Left ventricle myocardium inferior (tissue), 1 donor: Measurements from ENCODE around the gene TXN2. TPM values are rescaled to one million over a fixed set of nuclear protein-coding genes. Genes with fewer than 3 reads are reported as not detected.
A peak's percentile ranks its signal among the peaks of the same experiment; 100 is the strongest.

Experiments
- DNase-seq: peaks from one replicate; pipeline ENCODE4 v3.0.0-alpha.2; 2020
- H3K27ac ChIP-seq: fragments of 200-600 bp; replicated peaks from 2 replicates; pipeline ENCODE4 v1.8.0; 2021
- H3K27me3 ChIP-seq: fragments of 200-600 bp; 2 replicates; pipeline ENCODE4 v1.8.0; 2021; ENCODE audit warnings: low read depth
- H3K36me3 ChIP-seq: fragments of 200-600 bp; 2 replicates; pipeline ENCODE4 v1.8.0; 2021
- H3K4me1 ChIP-seq: fragments of 200-600 bp; 2 replicates; pipeline ENCODE4 v1.8.0; 2021
- H3K4me3 ChIP-seq: fragments of 200-600 bp; 2 replicates; pipeline ENCODE4 v1.8.0; 2021; ENCODE audit warnings: mild to moderate bottlenecking, moderate library complexity
- H3K9me3 ChIP-seq: fragments of 200-600 bp; replicated peaks from 2 replicates; pipeline ENCODE4 v1.8.0; 2021
- intact Hi-C: fragments of 100-400 bp; cut with micrococcal nuclease; formaldehyde crosslinking; loops from one replicate; pipeline ENCODE4 v1.11.0; 2022
- total RNA-seq: library from RNA; stranded (reverse); fragmentation: NEBNext Ultra II Directional; extraction: Animal tissue kit (Norgen Biotek cat#: 25700); gene quantifications from one replicate; pipeline ENCODE4 v1.2.1, GENCODE V29; 2021
- TF ChIP-seq, protein P1 (sequence below): fragments of 200-600 bp; IDR thresholded peaks from 2 replicates; pipeline ENCODE4 v1.8.0; 2021; ENCODE audit warnings: antibody characterized with exemption, mild to moderate bottlenecking, borderline replicate concordance
- donor health status: DM: no; HTN: yes; CAD: no; lungs with severe emphysema.

TXN2 gene
- total RNA-seq, 1 donor from 2014 or later: 113 TPM

DNA sequence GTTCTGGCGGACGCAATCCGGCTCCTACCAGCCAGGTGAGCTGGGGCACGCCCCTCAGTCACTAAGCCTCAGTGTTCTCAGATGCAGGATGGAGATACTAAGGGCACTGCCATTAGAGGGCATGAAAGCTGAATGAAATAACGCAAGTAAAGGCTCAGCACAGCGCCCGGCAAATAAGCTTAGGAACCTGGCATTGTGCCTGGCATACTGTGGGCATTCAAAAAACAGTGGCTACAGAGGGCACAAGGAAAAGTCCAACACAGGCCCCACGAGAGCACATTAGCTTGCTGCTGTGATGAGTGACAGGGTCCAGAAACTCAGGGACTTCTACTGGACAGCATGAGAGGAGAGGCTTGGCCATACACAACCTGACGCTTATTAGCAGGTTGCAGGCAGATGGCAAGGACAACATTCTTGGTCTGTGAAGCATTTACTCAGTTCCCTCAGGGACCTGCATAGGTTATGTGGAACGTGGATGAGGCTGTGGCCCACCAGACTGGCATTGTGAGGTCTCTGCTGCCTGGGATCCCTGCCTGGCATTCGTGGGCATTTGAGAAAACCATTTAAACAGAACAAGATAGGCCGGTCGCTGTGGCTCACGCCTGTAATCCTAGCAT lies 12.2 kb downstream of the TXN2 start:
- intact Hi-C loops: loop anchor here (5.0 kb wide), 1 partner anchor 147 kb away; no protein-coding TSS in a partner anchor
- DNase-seq: no peak
- peaks cover 73% of the 10 kb centered on the region for H3K4me1 ChIP-seq
- no peaks in the 10 kb centered on the region for H3K9me3 ChIP-seq
- H3K4me3 ChIP-seq: no peak overlapping the region
- peak overlapping the region; percentile 92 for H3K27ac ChIP-seq
- TF ChIP-seq, protein P1, sequence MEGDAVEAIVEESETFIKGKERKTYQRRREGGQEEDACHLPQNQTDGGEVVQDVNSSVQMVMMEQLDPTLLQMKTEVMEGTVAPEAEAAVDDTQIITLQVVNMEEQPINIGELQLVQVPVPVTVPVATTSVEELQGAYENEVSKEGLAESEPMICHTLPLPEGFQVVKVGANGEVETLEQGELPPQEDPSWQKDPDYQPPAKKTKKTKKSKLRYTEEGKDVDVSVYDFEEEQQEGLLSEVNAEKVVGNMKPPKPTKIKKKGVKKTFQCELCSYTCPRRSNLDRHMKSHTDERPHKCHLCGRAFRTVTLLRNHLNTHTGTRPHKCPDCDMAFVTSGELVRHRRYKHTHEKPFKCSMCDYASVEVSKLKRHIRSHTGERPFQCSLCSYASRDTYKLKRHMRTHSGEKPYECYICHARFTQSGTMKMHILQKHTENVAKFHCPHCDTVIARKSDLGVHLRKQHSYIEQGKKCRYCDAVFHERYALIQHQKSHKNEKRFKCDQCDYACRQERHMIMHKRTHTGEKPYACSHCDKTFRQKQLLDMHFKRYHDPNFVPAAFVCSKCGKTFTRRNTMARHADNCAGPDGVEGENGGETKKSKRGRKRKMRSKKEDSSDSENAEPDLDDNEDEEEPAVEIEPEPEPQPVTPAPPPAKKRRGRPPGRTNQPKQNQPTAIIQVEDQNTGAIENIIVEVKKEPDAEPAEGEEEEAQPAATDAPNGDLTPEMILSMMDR: no peak
- no peaks in the 10 kb centered on the region for H3K27me3 ChIP-seq
- H3K36me3 ChIP-seq: peaks cover 36% of the 10 kb centered on the region

DNA sequence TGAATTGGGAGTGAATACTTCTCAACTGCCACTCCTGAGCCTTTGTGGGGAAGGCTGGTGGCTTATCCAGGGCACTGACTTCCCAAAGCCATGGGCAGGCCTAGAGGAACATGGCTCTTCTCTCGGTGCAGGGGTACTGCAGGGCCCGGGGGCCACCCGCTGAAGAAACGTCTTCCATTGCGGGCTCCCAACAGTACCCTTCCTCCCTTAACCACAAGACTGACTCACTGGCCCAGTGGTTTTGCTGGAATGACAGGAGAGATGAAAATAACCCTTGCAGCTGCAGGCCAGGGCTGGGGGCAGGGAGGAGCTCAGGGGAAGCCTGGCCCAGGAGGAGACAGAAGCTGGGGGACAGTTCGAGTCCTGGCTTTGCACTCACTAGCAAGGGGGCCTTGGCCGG lies 13.5 kb downstream of the TXN2 start:
- H3K9me3 ChIP-seq: no peaks in the 10 kb centered on the region

DNA sequence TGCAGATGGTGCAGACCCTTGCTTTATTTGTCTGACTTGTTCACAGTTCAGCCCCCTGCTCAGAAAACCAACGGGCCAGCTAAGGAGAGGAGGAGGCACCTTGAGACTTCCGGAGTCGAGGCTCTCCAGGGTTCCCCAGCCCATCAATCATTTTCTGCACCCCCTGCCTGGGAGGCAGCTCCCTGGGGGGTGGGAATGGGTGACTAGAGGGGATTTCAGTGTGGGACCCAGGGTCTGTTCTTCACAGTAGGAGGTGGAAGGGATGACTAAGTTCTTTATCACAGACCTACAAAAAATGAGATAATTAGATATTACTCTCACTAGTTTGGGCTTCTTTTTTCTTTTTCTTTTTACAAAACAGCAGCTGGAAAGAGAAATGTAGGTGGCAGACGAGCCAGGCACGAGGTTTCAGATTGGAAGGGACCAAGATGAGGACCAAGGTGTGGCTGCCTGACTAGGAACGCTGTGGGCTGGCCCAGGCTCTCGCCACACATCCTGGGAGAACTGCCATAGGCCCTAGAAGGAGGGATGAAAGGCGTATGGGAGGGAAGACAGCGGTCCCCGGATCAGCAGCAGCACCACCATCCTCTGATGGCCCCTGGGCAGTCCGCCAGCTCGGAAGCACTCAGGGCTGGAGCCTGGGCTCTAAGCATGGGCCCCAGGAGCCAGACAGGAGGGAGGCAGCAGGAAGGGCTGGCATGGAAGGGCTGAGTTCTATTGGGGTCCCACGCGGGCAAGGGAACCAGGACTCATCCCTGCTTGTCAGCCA lies 14.2 kb downstream of the TXN2 start:
- Histone ChIP-seq H3K36me3 (peaks cover 16% of the 10 kb centered on the region), H3K4me1 (peaks cover 85% of the 10 kb centered on the region), H3K27me3 (no peaks in the 10 kb centered on the region), H3K9me3 (no peaks in the 10 kb centered on the region), H3K4me3 (no peak overlapping the region), H3K27ac (peak overlapping the region; percentile 92)
- peak; percentile 77 for DNase-seq
- TF ChIP-seq, protein P1: no peak
- intact Hi-C loops: loop anchor here (5.0 kb wide), 1 partner anchor 145 kb away; no protein-coding TSS in a partner anchor

More for the DNA sequence above, 13.5 kb downstream of the TXN2 start:
- Histone ChIP-seq H3K27ac (peak overlapping the region; percentile 92), H3K4me1 (peaks cover 78% of the 10 kb centered on the region), H3K27me3 (no peaks in the 10 kb centered on the region), H3K36me3 (peaks cover 23% of the 10 kb centered on the region), H3K4me3 (no peak overlapping the region)
- TF ChIP-seq, protein P1: no peak
- intact Hi-C loops: loop anchor here (5.0 kb wide), 1 partner anchor 146 kb away; no protein-coding TSS in a partner anchor
- DNase-seq: peak; percentile 48

DNA sequence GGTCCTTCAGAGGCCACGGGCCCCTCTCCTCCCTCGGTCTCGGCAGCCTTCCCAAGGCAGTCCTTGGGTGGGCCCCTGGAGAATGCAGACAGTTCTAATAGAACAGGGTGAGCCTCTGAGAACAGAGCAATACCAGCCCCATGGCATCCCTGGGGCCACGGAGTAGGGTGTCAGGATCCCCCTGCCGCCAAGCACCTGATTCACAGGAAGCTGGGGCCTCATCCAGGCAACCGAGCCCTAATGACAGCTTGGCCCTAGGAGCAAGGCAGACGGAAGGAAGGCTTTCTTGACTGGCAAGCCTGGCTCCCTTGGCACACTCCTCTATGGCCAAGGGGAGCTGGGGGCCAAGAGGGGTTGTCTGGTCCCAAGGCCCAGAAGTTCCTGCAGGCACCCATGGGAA lies 15.2 kb downstream of the TXN2 start:
- Histone ChIP-seq H3K4me1 (peaks cover 95% of the 10 kb centered on the region), H3K9me3 (no peaks in the 10 kb centered on the region), H3K36me3 (peaks cover 7% of the 10 kb centered on the region), H3K27ac (peak overlapping the region; percentile 92), H3K27me3 (no peaks in the 10 kb centered on the region), H3K4me3 (no peak overlapping the region)
- DNase-seq: no peak
- TF ChIP-seq, protein P1: no peak
- intact Hi-C loops: loop anchor here (5.0 kb wide), 1 partner anchor 144 kb away; no protein-coding TSS in a partner anchor

DNA sequence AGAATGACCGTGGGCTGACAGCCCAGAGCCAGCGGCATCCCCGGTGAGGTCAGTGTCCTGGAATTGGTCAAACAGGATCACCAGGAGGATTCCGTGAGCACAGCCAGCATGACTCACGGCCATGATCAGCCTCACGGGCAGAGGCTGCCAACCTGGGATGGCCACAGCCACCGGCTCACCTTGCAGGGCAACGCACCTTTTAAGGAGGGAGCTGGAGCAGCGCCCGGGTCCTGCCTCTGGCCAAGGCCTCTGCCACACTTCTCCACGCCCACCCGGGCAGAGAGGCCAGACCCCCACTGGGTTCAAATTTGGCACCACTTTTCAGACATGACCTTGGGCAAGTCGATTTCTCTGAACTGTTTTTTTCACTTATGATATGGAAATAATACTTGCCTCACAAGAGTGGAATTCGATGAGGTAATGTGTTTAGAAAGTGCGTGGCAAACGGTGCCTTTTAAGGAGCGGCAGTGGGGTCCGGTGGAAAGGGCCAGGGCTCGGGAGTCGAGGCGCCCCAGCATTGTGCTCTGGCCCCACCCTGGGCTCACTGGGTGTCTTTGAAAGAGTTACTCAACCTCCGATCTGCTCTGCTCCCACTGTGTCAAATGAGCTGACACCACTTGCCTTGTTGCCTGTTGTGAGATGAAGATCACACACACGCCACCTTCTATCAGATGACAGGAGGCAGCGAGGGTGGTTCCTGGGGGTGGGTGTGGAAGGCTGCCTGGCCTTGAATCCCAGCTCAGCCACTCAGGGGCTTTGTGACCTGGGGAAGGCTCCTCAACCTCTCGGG lies 16.0 kb downstream of the TXN2 start:
- H3K4me1 ChIP-seq: peaks cover 95% of the 10 kb centered on the region
- intact Hi-C loops: loop anchor here (5.0 kb wide), 1 partner anchor 143 kb away; no protein-coding TSS in a partner anchor
- peak; percentile 75 for DNase-seq
- no peak overlapping the region for H3K4me3 ChIP-seq
- H3K27me3 ChIP-seq: no peaks in the 10 kb centered on the region
- no peaks in the 10 kb centered on the region for H3K9me3 ChIP-seq
- H3K36me3 ChIP-seq: no peaks in the 10 kb centered on the region
- TF ChIP-seq, protein P1: no peak
- H3K27ac ChIP-seq: peak overlapping the region; percentile 92
